Right lobe of liver (tissue), 6 donors: Measurements from ENCODE around the gene FXYD6. TPM values are rescaled to one million over a fixed set of nuclear protein-coding genes. Genes with fewer than 3 reads are reported as not detected.

Source experiments
- ATAC-seq, 4 donors: fragments of 200-7000 bp; cut with Tn5 transposase; one replicate each; pipeline ENCODE4 v1.9.1; 2020; ENCODE audit warnings: mild to moderate bottlenecking in 4 of 4, moderate library complexity in 4 of 4
- DNase-seq, 3 donors: peaks; one replicate each; pipeline ENCODE4 v3.0.0-alpha.2; 2020
- H3K27ac ChIP-seq, 3 donors: fragments of 200-600 bp; one replicate each; pipeline ENCODE4 v1.8.0; 2022
- H3K27me3 ChIP-seq, 2 donors: fragments of 200-600 bp; one replicate each; pipeline ENCODE4 v1.8.0; 2022
- H3K36me3 ChIP-seq, 4 donors: fragments of 200-600 bp; sonication (generic) in 1 of 4; one replicate each; pipeline versions ENCODE4 v1.5.1 to v1.8.0; 2017 to 2022; ENCODE audit warnings: control low read depth in 1 of 4
- H3K4me1 ChIP-seq, 4 donors: fragments of 200-600 bp; sonication (generic) in 1 of 4; one replicate each; pipeline versions ENCODE4 v1.5.1 to v1.8.0; 2017 to 2022; ENCODE audit warnings: control low read depth in 1 of 4
- H3K4me3 ChIP-seq, 3 donors: fragments of 200-600 bp; one replicate each; pipeline ENCODE4 v1.8.0; 2022
- H3K9me3 ChIP-seq, 4 donors: fragments of 200-600 bp; sonication (generic) in 1 of 4; one replicate each; pipeline versions ENCODE4 v1.5.1 to v1.8.0; 2017 to 2022; ENCODE audit warnings: control low read depth in 1 of 4
- POLR2A ChIP-seq: fragments of 450-650 bp; IDR thresholded peaks from one replicate; pipeline ENCODE4 v1.6.1; 2017; ENCODE audit warnings: antibody characterized with exemption, mild to moderate bottlenecking
- WGBS: methylation state at CpG from one replicate; pipeline ENCODE4 v1.1.6; 2018; ENCODE audit warnings: low coverage, low lambda C conversion rate; ENCODE audit not compliant: insufficient coverage; ENCODE audit errors: missing lambda C conversion rate; 5-methylcytosine and 5-hydroxymethylcytosine counted together
- intact Hi-C, 2 donors: fragments of 100-400 bp; cut with DNase I; formaldehyde crosslinking; loops; one replicate each; pipeline versions ENCODE4 v1.11.2 to v1.14.1; 2022
- total RNA-seq, 6 experiments: library from RNA; depleted of rRNA in 2 of 6; stranded (reverse); fragments of >200 nt in 2 of 6; fragmentation: NEBNext Ultra II Directional in 3 of 6; extraction: Animal tissue kit (Norgen Biotek cat#: 25700) in 3 of 6; gene quantifications; one replicate each; pipeline versions ENCODE4 v1.1.0 to v1.2.4, GENCODE V29; 2016 to 2023
- TF ChIP-seq, protein P1 (sequence below), 4 donors: fragments of 200-600 bp in 3 of 4; fragments of 450-650 bp in 1 of 4; IDR thresholded peaks; one replicate each; pipeline versions ENCODE4 v1.5.1 to v1.8.0; 2016 to 2022; ENCODE audit warnings: antibody characterized with exemption in 4 of 4, mild to moderate bottlenecking in 2 of 4
- donor health status: DM: no; HTN: yes; CAD: no.
- donor health status: DM: no; HTN: no; CAD: no.
- donor health status: DM: no; HTN: no; CAD: no.
- donor health status: DM: no; HTN: yes; CAD: no.
- donor health status: DM: no; HTN: yes; CAD: no.

The FXYD6 gene
- total RNA-seq, 6 experiments from 2014 or later = 4.9 to 14.4 (median 8.9) TPM

DNA sequence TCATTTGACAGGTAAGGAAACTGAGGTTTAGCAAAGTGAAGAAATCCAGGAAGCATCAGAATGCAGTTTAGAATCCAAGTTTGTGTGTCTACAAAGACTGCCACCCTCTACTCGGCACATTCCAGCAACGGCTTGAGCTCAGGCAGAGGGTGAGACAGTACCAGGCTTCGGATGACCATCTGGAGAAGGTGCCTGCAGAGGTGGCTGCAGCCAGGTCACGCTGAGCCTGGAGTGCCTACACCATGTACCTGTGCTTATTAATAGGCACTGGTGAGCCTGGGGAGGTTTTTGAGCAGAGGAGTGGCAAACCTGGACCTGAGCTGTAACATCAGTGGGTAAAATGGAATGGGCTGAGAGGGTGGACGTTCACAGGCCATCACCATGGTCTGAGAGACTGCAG lies 4.7 kb downstream of the FXYD6 start:
- Histone ChIP-seq H3K4me1 (no peaks in the 10 kb centered on the region), H3K4me3 (no peak overlapping the region), H3K27ac (no peak overlapping the region), H3K27me3 (peaks cover 0 to 4% of the 10 kb centered on the region in 2 donors), H3K36me3 (no peaks in the 10 kb centered on the region), H3K9me3 (no peaks in the 10 kb centered on the region)
- WGBS = 62% methylated on average over 4 of the region's 5 CpGs
- intact Hi-C loops = no loop called here
- DNase-seq (no peak), ATAC-seq (no peak)
- TF ChIP-seq, protein P1, sequence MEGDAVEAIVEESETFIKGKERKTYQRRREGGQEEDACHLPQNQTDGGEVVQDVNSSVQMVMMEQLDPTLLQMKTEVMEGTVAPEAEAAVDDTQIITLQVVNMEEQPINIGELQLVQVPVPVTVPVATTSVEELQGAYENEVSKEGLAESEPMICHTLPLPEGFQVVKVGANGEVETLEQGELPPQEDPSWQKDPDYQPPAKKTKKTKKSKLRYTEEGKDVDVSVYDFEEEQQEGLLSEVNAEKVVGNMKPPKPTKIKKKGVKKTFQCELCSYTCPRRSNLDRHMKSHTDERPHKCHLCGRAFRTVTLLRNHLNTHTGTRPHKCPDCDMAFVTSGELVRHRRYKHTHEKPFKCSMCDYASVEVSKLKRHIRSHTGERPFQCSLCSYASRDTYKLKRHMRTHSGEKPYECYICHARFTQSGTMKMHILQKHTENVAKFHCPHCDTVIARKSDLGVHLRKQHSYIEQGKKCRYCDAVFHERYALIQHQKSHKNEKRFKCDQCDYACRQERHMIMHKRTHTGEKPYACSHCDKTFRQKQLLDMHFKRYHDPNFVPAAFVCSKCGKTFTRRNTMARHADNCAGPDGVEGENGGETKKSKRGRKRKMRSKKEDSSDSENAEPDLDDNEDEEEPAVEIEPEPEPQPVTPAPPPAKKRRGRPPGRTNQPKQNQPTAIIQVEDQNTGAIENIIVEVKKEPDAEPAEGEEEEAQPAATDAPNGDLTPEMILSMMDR (IDR thresholded peaks at IDR 0.05) = no peak
- TF ChIP-seq POLR2A = no peak

- H3K27me3 ChIP-seq = no peaks in the 10 kb centered on the region
- no peak overlapping the region for H3K4me3 ChIP-seq
- ATAC-seq = no peak
- DNase-seq = no peak
- 82% methylated on average over 15 of the region's 18 CpGs for WGBS
- H3K36me3 ChIP-seq = no peaks in the 10 kb centered on the region
- H3K27ac ChIP-seq = no peak overlapping the region
- intact Hi-C loops = no loop called here
- no peak for TF ChIP-seq POLR2A
- TF ChIP-seq, protein P1 (IDR thresholded peaks at IDR 0.05) = no peak
- H3K9me3 ChIP-seq = no peaks in the 10 kb centered on the region
- no peaks in the 10 kb centered on the region for H3K4me1 ChIP-seq
These were observed 5.3 kb downstream of the FXYD6 start for GRCh38 chr11:117871160-117871559.

- Histone ChIP-seq H3K27ac (no peak overlapping the region), H3K4me1 (no peaks in the 10 kb centered on the region), H3K27me3 (no peaks in the 10 kb centered on the region), H3K36me3 (no peaks in the 10 kb centered on the region), H3K9me3 (no peaks in the 10 kb centered on the region), H3K4me3 (no peak overlapping the region)
- intact Hi-C loops = no loop called here
- DNase-seq (no peak), ATAC-seq (peak in 1 of 4 donors; percentile 6)
- TF ChIP-seq POLR2A = no peak
- TF ChIP-seq, protein P1 (IDR thresholded peaks at IDR 0.05) = no peak
- 74% methylated on average over 6 of the region's 9 CpGs for WGBS
These were observed 6.1 kb downstream of the FXYD6 start for GRCh38 chr11:117870103-117870952.

GRCh38 chr11:117869604-117870003 lies 6.9 kb downstream of the FXYD6 start:
- ATAC-seq = no peak
- intact Hi-C loops = no loop called here
- no peaks in the 10 kb centered on the region for H3K4me1 ChIP-seq

More at GRCh38 chr11:117869604-117870003, 6.9 kb downstream of the FXYD6 start:
- TF ChIP-seq, protein P1 (IDR thresholded peaks at IDR 0.05) = no peak
- TF ChIP-seq POLR2A = no peak
- Histone ChIP-seq H3K36me3 (no peaks in the 10 kb centered on the region), H3K4me3 (no peak overlapping the region), H3K9me3 (no peaks in the 10 kb centered on the region), H3K27ac (no peak overlapping the region), H3K27me3 (no peaks in the 10 kb centered on the region)
- no peak for DNase-seq
- WGBS = 63% methylated on average over 2 of the region's 4 CpGs
